OCI-LY1 (cell line): ENCODE results near the gene C8G.

ENCODE experiments used
- EZH2 ChIP-seq: fragments of 200-600 bp; sonication (generic), shearing (Covaris generic); IDR thresholded peaks from 2 replicates; pipeline ENCODE4 v1.8.0; 2017; ENCODE audit warnings: borderline replicate concordance, mixed run types, mild to moderate bottlenecking, antibody characterized with exemption, low read length, moderate library complexity, mixed read lengths
- TF ChIP-seq, protein P1 (sequence below): fragments of 200-600 bp; sonication (generic), shearing (Covaris generic); IDR thresholded peaks from 2 replicates; pipeline ENCODE4 v1.5.1; 2017; ENCODE audit warnings: mild to moderate bottlenecking, antibody characterized with exemption, low read length, moderate library complexity, mixed read lengths

DNA sequence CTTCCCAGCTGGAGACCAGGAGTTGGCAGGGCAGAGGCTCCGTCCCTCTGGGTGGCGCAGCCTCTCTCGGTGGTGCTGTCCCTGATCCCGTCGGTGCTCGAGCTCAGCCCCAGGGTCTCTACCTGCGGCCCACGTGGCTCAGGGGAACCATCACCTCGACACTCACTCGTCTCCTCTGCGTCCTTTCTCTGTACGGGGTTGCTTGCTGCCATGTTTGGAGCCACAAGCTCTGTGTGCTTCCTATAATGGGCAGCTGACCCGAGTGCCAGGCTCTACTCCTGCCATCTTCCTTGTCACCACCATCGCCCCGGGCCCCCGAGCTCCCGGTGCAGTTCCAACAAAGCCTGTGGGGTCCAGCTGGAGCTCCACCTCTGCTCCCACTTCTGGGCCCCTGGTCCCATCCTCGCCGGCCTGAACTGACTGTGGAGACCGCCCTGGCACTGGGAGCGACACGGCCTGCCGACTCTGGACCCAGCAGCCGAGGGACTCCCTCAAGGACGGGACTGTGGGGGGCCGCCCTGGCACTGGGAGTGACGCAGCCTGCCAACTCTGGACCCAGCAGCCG lies 5.5 kb upstream of the C8G start:
- TF ChIP-seq, protein P1, sequence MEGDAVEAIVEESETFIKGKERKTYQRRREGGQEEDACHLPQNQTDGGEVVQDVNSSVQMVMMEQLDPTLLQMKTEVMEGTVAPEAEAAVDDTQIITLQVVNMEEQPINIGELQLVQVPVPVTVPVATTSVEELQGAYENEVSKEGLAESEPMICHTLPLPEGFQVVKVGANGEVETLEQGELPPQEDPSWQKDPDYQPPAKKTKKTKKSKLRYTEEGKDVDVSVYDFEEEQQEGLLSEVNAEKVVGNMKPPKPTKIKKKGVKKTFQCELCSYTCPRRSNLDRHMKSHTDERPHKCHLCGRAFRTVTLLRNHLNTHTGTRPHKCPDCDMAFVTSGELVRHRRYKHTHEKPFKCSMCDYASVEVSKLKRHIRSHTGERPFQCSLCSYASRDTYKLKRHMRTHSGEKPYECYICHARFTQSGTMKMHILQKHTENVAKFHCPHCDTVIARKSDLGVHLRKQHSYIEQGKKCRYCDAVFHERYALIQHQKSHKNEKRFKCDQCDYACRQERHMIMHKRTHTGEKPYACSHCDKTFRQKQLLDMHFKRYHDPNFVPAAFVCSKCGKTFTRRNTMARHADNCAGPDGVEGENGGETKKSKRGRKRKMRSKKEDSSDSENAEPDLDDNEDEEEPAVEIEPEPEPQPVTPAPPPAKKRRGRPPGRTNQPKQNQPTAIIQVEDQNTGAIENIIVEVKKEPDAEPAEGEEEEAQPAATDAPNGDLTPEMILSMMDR, result no peak
- TF ChIP-seq EZH2, result no peak
